DOHH2 (cell line): ENCODE measurements around the gene PLCB2.

Source experiments
- EZH2phosphoT487 ChIP-seq: fragments of 200-600 bp; sonication (generic); IDR thresholded peaks from 2 replicates; pipeline ENCODE4 v1.6.1; 2017; ENCODE audit warnings: borderline replicate concordance, mild to moderate bottlenecking, antibody characterized with exemption, low read length, moderate library complexity, mixed read lengths
- TF ChIP-seq, protein P1 (sequence below): fragments of 200-600 bp; sonication (generic); IDR thresholded peaks from one replicate; pipeline ENCODE4 v1.5.1; 2014; ENCODE audit warnings: antibody characterized with exemption, mild to moderate bottlenecking, low read depth, low read length; ENCODE audit not compliant: poor library complexity, severe bottlenecking

DNA sequence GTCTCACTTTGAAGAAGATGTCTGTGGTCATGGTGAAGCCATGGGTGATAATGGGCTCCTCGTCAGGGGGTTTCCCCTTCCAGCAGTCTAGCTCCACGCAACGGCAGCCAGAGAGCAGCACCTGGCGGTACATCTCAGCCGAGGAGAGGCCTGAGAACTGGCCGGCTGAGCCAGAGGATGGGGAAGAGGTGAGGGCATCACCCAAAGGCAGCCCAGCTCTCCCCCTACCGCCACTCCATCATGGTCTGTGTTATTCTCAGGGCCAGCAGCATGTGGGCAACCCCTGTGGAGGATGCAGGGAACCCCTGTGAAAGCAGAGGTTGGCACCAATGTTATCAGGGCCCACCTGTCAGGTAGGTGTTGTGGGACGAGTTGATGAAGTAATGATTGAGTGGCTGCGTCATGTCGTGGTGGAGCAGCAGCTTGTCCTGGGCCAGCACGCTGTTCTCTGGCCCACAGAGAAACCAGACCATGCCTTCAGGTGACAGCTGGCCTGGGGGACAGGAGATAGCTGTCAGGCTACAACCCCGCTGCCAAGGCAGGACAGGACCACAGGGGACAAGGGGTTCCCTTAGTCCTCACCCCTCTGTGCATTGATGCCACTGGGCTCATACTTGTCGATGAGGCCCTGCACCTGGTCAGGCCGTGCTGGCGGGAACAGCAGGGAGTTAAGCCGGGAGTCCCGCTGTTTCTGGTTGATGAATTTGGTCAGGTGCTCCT is 9.4 kb downstream of the PLCB2 start:
- TF ChIP-seq, protein P1, sequence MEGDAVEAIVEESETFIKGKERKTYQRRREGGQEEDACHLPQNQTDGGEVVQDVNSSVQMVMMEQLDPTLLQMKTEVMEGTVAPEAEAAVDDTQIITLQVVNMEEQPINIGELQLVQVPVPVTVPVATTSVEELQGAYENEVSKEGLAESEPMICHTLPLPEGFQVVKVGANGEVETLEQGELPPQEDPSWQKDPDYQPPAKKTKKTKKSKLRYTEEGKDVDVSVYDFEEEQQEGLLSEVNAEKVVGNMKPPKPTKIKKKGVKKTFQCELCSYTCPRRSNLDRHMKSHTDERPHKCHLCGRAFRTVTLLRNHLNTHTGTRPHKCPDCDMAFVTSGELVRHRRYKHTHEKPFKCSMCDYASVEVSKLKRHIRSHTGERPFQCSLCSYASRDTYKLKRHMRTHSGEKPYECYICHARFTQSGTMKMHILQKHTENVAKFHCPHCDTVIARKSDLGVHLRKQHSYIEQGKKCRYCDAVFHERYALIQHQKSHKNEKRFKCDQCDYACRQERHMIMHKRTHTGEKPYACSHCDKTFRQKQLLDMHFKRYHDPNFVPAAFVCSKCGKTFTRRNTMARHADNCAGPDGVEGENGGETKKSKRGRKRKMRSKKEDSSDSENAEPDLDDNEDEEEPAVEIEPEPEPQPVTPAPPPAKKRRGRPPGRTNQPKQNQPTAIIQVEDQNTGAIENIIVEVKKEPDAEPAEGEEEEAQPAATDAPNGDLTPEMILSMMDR: no peak
- no peak for TF ChIP-seq EZH2phosphoT487
